Thyroid gland (tissue), 4 donors: ENCODE results near the gene SCPEP1. TPM values are rescaled to one million over a fixed set of nuclear protein-coding genes. Genes with fewer than 3 reads are reported as not detected.

Source experiments
- DNase-seq, 2 donors: peaks; one replicate each; pipeline ENCODE4 v3.0.0-alpha.2; 2019
- H3K27ac ChIP-seq, 3 donors: fragments of 200-600 bp; sonication (generic); 1 replicate in 2 of 3; 2 replicates in 1 of 3; pipeline ENCODE4 v1.5.1; 2016 to 2019; ENCODE audit warnings: mild to moderate bottlenecking in 1 of 3, moderate library complexity in 1 of 3
- H3K27me3 ChIP-seq: fragments of 200-600 bp; sonication (generic); one replicate; pipeline ENCODE4 v1.5.1; 2019
- H3K36me3 ChIP-seq, 2 donors: fragments of 200-600 bp; sonication (generic); one replicate each; pipeline ENCODE4 v1.5.1; 2016 to 2019
- H3K4me1 ChIP-seq, 2 donors: fragments of 200-600 bp; sonication (generic); one replicate each; pipeline ENCODE4 v1.5.1; 2017 to 2019
- H3K4me3 ChIP-seq, 3 donors: fragments of 200-600 bp; sonication (generic); replicated peaks in 1 of 3; 1 replicate in 2 of 3; 2 replicates in 1 of 3; pipeline ENCODE4 v1.5.1; 2016; ENCODE audit warnings: mild to moderate bottlenecking in 1 of 3
- H3K9me3 ChIP-seq: fragments of 200-600 bp; sonication (generic); one replicate; pipeline ENCODE4 v1.5.1; 2017
- POLR2A ChIP-seq, 2 donors: fragments of 450-650 bp; IDR thresholded peaks; one replicate each; pipeline ENCODE4 v1.6.1; 2017; ENCODE audit warnings: antibody characterized with exemption in 2 of 2, mild to moderate bottlenecking in 2 of 2, moderate library complexity in 1 of 2
- WGBS, 2 donors: methylation state at CpG; one replicate each; pipeline ENCODE4 v1.1.5; 2017; 5-methylcytosine and 5-hydroxymethylcytosine counted together
- intact Hi-C: fragments of 100-400 bp; cut with DNase I; formaldehyde crosslinking; loops from one replicate; pipeline ENCODE4 v1.15.1; 2023
- total RNA-seq, 4 donors: library from RNA; depleted of rRNA; stranded (reverse); fragments of >200 nt; gene quantifications; one replicate each; pipeline ENCODE4 v1.2.3, GENCODE V29; 2016
- TF ChIP-seq, protein P1 (sequence below), 6 experiments: fragments of 200-600 bp in 3 of 6; fragments of 450-650 bp in 3 of 6; sonication (generic) in 3 of 6; IDR thresholded peaks; one replicate each; pipeline ENCODE4 v1.5.1; 2016 to 2019; ENCODE audit warnings: antibody characterized with exemption in 6 of 6, mild to moderate bottlenecking in 2 of 6, inconsistent platforms in 1 of 6, moderate library complexity in 1 of 6

SCPEP1 gene
- total RNA-seq, 4 donors from 2014 or later = 260 to 354 (median 284) TPM

DNA sequence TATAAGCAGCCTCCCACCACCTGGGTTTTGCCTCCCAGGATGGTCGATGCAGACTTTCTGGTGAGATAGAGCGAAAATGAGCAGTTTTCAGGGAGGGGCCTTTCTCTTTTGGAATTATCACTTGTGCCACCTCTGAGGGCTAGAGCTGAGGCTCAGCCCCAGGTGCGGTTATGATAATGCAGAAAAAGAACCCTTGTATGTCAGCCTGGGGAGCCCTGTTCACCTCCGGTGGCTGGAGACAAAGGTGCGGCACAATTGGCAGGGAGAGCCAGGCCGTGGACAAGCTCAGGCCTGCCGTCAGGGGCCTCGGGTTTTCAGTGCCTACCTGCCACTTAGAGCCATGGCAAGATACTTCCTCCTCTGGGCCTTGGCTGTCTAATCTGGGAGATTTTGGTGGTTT is 4.4 kb downstream of the SCPEP1 start:
- H3K9me3 ChIP-seq = no peaks in the 10 kb centered on the region
- DNase-seq = no peak
- no peaks in the 10 kb centered on the region for H3K27me3 ChIP-seq
- WGBS, 2 donors = 96 to 99% methylated on average over 8 of the region's 8 CpGs
- H3K27ac ChIP-seq = no peak overlapping the region
- peaks cover 9 to 10% of the 10 kb centered on the region in 2 donors for H3K4me1 ChIP-seq
- intact Hi-C loops = no loop called here
- H3K4me3 ChIP-seq = no peak overlapping the region
- TF ChIP-seq POLR2A (IDR thresholded peaks at IDR 0.05) = no peak
- TF ChIP-seq, protein P1, sequence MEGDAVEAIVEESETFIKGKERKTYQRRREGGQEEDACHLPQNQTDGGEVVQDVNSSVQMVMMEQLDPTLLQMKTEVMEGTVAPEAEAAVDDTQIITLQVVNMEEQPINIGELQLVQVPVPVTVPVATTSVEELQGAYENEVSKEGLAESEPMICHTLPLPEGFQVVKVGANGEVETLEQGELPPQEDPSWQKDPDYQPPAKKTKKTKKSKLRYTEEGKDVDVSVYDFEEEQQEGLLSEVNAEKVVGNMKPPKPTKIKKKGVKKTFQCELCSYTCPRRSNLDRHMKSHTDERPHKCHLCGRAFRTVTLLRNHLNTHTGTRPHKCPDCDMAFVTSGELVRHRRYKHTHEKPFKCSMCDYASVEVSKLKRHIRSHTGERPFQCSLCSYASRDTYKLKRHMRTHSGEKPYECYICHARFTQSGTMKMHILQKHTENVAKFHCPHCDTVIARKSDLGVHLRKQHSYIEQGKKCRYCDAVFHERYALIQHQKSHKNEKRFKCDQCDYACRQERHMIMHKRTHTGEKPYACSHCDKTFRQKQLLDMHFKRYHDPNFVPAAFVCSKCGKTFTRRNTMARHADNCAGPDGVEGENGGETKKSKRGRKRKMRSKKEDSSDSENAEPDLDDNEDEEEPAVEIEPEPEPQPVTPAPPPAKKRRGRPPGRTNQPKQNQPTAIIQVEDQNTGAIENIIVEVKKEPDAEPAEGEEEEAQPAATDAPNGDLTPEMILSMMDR (IDR thresholded peaks at IDR 0.05) = no peak
- H3K36me3 ChIP-seq = peaks cover 18 to 44% of the 10 kb centered on the region in 2 donors

DNA sequence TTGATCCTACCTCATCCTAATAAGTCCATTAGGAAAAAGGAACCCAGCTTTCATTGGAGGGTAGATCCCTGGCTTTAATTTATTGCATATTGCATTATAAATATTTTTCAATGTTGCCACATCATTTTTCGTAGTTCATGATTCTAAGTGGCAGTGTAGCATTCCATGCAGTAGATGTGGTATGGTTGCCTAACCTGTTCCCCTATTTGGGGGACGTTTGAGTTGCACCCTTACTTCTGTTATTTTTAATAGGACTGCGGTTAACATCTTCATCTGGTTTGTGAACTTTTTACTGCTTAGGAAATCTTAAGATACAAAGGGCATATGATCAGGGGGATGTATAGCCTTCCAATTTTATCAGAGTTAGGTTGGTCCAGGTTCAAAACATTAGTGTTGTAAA is 5.4 kb downstream of the SCPEP1 start:
- Histone ChIP-seq H3K4me3 (no peak overlapping the region), H3K36me3 (peaks cover 18 to 51% of the 10 kb centered on the region in 2 donors), H3K27me3 (no peaks in the 10 kb centered on the region), H3K4me1 (peaks cover 7 to 9% of the 10 kb centered on the region in 2 donors), H3K9me3 (no peaks in the 10 kb centered on the region), H3K27ac (no peak overlapping the region)
- intact Hi-C loops = no loop called here
- WGBS, 2 donors = 91 to 92% methylated on average over 3 of the region's 3 CpGs
- DNase-seq = no peak
- TF ChIP-seq POLR2A (IDR thresholded peaks at IDR 0.05) = no peak
- TF ChIP-seq, protein P1 (IDR thresholded peaks at IDR 0.05) = no peak

DNA sequence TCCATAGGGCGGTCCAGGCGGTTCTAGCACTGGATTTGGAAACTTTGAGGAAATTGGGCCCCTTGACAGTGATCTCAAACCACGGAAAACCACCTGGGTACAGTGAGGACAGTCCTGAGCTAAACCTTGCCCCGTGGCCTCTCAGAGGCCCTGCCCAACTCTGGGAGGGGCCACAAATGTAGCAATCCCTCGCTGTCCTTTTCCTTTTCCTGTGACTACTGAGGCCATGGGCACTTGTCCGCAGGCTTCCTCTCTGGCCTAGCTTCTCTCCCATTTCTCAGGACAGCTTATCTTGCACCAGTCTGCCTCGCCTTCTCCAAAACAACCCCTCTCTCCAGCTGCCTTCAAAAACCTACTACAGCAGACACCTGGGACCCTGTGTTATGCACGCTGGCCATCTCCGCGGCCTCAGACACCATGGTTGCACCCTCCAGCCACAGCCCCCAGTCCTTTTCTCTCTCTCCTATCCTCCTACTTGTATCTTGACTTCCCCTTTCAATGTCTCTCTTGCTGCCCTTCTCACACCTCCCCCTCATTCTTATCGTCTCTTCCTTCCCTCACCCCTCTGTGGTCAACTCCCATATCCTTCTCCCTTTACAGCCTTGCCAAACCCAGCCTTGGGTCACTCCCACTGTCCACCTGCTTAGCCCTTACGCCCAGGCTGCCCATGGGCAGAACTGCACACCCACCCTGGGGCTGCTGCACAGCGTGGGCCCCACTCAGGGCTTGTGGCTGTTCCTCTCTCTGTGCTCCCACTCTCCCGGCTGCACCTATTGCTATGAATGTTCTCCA is 7.6 kb downstream of the SCPEP1 start:
- TF ChIP-seq, protein P1 (IDR thresholded peaks at IDR 0.05) = no peak
- no peak for TF ChIP-seq POLR2A (IDR thresholded peaks at IDR 0.05)
- H3K4me1 ChIP-seq = no peaks in the 10 kb centered on the region
- no peaks in the 10 kb centered on the region for H3K27me3 ChIP-seq
- H3K4me3 ChIP-seq = no peak overlapping the region
- no peaks in the 10 kb centered on the region for H3K9me3 ChIP-seq
- peaks cover 26 to 55% of the 10 kb centered on the region in 2 donors for H3K36me3 ChIP-seq
- DNase-seq = no peak
- H3K27ac ChIP-seq = no peak overlapping the region
- intact Hi-C loops = no loop called here
- WGBS, 2 donors = 93% methylated on average over 14 of the region's 14 CpGs

DNA sequence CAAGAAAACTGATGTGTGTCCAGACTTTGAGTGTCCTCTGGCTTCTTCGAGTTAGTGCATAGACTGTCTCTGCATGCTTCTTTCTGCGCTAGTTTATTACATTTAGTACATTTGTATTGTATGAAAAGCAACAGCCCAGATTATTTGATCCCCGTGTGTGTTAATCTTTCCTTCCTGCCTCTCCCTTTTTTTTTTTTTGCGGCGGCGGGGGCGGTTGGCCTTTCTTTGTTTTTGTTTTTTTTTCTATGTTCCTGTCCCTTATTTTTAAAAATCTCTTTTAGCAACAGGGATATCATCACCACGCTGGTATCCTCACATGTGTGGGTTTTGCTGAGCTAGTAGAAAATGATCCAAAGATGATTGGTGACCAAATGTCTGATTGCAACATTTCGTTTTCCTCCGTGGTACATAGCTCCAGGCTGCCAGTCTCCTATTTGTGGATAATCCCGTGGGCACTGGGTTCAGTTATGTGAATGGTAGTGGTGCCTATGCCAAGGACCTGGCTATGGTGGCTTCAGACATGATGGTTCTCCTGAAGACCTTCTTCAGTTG is 9.4 kb downstream of the SCPEP1 start:
- H3K4me3 ChIP-seq = no peak overlapping the region
- peaks cover 43 to 54% of the 10 kb centered on the region in 2 donors for H3K36me3 ChIP-seq
- no peaks in the 10 kb centered on the region for H3K27me3 ChIP-seq
- no peaks in the 10 kb centered on the region for H3K9me3 ChIP-seq
- no peak for TF ChIP-seq POLR2A (IDR thresholded peaks at IDR 0.05)
- 87 to 88% methylated on average over 11 of the region's 11 CpGs for WGBS, 2 donors
- intact Hi-C loops = no loop called here
- H3K4me1 ChIP-seq = no peaks in the 10 kb centered on the region
- H3K27ac ChIP-seq = no peak overlapping the region
- no peak for DNase-seq

DNA sequence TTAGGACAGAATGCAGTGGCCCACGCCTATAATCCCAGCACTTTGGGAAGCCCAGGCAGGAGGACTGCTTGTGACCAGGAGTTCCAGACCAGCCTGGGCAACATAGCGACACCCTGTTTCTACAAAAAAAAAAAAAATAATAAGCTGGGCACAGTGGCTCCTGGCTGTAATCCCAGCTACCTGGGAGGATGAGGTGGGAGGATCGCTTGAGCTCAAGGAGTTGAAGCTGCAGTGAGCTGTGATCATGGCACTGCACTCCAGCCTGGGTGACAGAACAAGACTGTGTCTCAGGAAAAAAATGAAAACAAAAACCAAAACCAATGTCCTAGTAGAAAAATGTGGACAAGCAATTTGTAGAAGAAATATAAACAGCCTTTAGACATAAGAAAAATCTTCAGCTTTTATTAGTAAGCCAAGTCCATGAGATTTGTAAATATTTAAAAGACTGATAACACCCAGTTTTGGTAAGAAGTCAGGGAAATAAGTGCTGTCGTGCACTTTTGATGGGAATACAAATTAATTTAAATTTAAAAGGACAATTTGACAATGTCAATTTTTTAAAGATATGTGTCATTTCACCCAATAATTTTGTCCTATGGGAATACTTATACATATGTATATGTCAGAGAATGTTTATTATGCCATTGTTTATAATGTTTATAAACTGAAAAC is 11.1 kb downstream of the SCPEP1 start:
- Histone ChIP-seq H3K27me3 (no peaks in the 10 kb centered on the region), H3K4me3 (no peak overlapping the region), H3K27ac (no peak overlapping the region), H3K36me3 (peaks cover 48 to 49% of the 10 kb centered on the region in 2 donors), H3K9me3 (no peaks in the 10 kb centered on the region), H3K4me1 (no peaks in the 10 kb centered on the region)
- DNase-seq = peak; percentile 58
- intact Hi-C loops = no loop called here
- 81 to 84% methylated on average over 4 of the region's 4 CpGs for WGBS, 2 donors
- TF ChIP-seq, protein P1 (IDR thresholded peaks at IDR 0.05) = no peak
- TF ChIP-seq POLR2A (IDR thresholded peaks at IDR 0.05) = no peak
